ENCODE measurements around the gene RNF207. TPM values are rescaled to one million over a fixed set of nuclear protein-coding genes. Genes with fewer than 3 reads are reported as not detected.

RNF207 gene, protein sequence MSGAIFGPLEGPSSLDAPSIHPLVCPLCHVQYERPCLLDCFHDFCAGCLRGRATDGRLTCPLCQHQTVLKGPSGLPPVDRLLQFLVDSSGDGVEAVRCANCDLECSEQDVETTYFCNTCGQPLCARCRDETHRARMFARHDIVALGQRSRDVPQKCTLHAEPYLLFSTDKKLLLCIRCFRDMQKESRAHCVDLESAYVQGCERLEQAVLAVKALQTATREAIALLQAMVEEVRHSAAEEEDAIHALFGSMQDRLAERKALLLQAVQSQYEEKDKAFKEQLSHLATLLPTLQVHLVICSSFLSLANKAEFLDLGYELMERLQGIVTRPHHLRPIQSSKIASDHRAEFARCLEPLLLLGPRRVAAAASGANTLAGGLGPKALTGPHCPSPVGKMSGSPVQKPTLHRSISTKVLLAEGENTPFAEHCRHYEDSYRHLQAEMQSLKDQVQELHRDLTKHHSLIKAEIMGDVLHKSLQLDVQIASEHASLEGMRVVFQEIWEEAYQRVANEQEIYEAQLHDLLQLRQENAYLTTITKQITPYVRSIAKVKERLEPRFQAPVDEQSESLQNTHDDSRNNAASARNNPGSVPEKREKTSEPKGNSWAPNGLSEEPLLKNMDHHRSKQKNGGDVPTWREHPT
- 10 to 100 TPM; 12.4 to 13.4 TPM for total RNA-seq
- polyA plus RNA-seq (ENCODE audit: insufficient read length in 2 of 2) = 10 to 100 TPM; 11.4 to 32.2 TPM
- long read RNA-seq, donor 1 = 0 reads
- long read RNA-seq, donor 2 = 0 reads
- long read RNA-seq, donor 3, partial matches to known transcripts = 8 of 9 reads
- long read RNA-seq, donor 3, other reads (novel, unspliced or antisense) = 0 of 9 reads
- long read RNA-seq, donor 4 = 0 reads

DNA sequence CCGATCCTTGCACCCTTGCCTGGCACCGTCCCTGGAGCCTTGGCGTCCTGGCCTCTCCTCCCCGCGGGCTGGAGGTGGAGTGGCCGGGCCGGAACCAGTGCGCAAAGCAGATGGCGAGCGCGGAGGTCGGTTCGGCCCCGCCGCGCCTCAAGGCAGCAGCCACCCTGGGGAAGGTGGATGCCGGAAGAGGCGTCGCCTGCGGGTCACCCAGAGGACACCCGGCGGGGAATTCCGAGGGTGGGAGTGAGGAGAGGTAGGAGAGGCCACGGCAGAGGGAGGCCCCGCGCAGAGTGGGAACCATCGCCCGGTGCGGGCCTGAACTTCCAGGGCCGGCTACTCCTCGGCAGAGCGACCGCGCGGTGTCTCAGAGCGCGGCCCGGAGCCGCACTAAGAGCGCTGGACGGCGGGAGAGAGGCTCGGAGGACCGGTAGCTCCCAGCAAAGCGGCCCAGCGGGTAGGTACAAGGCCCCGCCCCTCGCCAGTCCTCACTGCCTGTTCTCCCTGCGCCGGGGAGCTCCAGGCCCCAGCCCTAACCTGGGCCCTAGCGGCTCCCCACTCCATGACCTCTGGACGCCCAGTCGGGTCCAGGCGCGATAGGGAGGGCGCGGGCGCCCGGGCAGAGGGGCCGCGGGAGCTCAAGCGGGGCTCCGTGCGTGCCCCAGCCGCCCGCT is at the start of gene RNF207:
Gene RNF207 (plus strand): TSS at position 271 of the 671 bp plus-strand sequence. CDS start 417 bp downstream, outside the sequence.
- peaks cover 37% of the 10 kb centered on the region for H3K27me3 ChIP-seq (ENCODE audit: control insufficient read depth, insufficient read depth, low read length)
- H3K27ac ChIP-seq (ENCODE audit: low read depth, low read length) = peak within 1 kb of the TSS; percentile 57
- DNase-seq (ENCODE audit: low read depth in 4 of 6, low spot score in 6 of 6) = peak in 2 of 6 donors; percentile 14 to 44
- H3K9me3 ChIP-seq (ENCODE audit: control insufficient read depth, insufficient read depth, low read length) = no peaks in the 10 kb centered on the region
- peaks cover 46% of the 10 kb centered on the region for H3K4me1 ChIP-seq (ENCODE audit: control insufficient read depth, insufficient read depth, low read length)
- under 1% methylated on average over 66 of the region's 66 CpGs for WGBS (ENCODE audit: insufficient coverage)
- peak within 1 kb of the TSS; percentile 36 for H3K4me3 ChIP-seq (ENCODE audit: low read depth, low read length)
- H3K36me3 ChIP-seq (ENCODE audit: control insufficient read depth, insufficient read depth, low read length) = peaks cover 12% of the 10 kb centered on the region

DNA sequence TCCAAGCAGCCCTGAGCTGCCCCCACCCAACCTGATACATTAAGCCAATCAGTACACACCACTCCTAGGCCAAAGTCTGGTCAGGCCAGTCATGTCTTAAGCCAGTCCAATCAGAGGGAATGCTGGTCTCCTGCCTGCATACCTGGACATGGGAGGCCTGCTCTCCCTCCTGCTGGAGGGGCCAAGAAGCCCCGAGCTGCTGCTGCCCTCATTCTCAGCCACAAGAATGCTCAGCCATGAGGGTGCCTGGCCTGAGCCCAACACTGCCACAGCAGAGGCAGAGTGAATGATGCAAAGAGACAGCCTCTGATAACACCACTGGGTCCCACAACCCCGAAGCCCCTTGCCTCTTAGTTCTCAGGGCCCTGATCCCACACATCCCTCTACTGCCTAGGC is 48.8 kb upstream of the RNF207 start:
- H3K36me3 ChIP-seq (ENCODE audit: control insufficient read depth, insufficient read depth, low read length) = peaks cover 64% of the 10 kb centered on the region
- no peak for DNase-seq (ENCODE audit: low read depth in 4 of 6, low spot score in 6 of 6)
- H3K27ac ChIP-seq (ENCODE audit: low read depth, low read length) = no peak overlapping the region
- peaks cover 14% of the 10 kb centered on the region for H3K4me1 ChIP-seq (ENCODE audit: control insufficient read depth, insufficient read depth, low read length)
- no peak overlapping the region for H3K4me3 ChIP-seq (ENCODE audit: low read depth, low read length)
- no peaks in the 10 kb centered on the region for H3K9me3 ChIP-seq (ENCODE audit: control insufficient read depth, insufficient read depth, low read length)
- no peaks in the 10 kb centered on the region for H3K27me3 ChIP-seq (ENCODE audit: control insufficient read depth, insufficient read depth, low read length)
- 74% methylated on average over 2 of the region's 2 CpGs for WGBS (ENCODE audit: insufficient coverage)

DNA sequence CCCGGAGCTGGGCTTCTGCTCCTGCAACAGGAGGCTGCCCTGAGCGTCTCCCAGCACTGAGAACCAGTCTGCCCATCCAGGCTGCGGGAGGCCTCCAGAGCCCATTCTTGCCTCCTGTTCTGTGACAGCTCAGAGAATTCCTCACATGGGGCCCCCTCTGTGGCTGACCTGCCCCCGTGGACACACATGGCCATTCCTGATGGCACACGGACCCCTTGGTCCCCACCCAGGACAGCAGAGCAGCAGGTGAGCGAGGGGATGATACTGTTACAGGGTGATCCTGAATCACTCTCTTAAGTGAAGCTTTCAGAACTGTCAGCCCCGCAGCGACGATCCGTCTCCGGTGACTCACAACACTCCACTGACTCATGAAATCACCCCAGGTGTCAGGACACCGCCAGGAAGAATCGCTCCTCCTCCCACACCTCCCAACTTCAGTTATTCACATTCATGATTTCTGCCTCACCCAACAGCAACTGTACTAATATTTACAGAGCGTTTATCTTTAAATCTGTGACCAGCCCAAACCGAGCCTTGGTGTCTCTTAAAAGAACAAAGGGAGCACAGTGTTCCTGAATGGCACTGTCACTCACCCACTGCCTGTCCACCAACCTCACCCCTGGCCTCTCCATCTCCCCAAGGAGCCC is 48.3 kb upstream of the RNF207 start:
- Histone ChIP-seq H3K27ac (ENCODE audit: low read depth, low read length) (no peak overlapping the region), H3K9me3 (ENCODE audit: control insufficient read depth, insufficient read depth, low read length) (no peaks in the 10 kb centered on the region), H3K4me1 (ENCODE audit: control insufficient read depth, insufficient read depth, low read length) (peaks cover 19% of the 10 kb centered on the region), H3K4me3 (ENCODE audit: low read depth, low read length) (no peak overlapping the region), H3K27me3 (ENCODE audit: control insufficient read depth, insufficient read depth, low read length) (no peaks in the 10 kb centered on the region), H3K36me3 (ENCODE audit: control insufficient read depth, insufficient read depth, low read length) (peaks cover 65% of the 10 kb centered on the region)
- DNase-seq (ENCODE audit: low read depth in 4 of 6, low spot score in 6 of 6) = no peak
- 61% methylated on average over 15 of the region's 15 CpGs for WGBS (ENCODE audit: insufficient coverage)

DNA sequence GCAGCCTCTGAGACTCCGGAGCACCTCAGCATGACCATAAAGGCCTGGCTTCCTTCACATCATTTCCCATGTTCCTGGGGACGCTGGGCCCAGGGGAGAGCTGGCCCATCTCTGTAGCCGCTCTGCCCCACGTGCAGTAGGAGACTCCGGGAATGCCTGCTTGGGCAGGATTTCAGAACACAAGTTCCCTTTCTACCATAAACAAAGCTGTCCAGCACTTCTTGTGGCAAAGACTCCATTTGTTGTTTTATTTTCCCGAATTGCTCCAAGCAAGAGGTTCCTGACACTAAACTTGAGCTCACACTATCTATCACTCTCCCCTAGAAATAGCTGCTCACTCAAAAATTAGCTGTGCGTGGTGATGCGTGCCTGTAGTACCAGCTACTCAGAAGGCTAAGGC is 47.7 kb upstream of the RNF207 start:
- no peaks in the 10 kb centered on the region for H3K27me3 ChIP-seq (ENCODE audit: control insufficient read depth, insufficient read depth, low read length)
- H3K9me3 ChIP-seq (ENCODE audit: control insufficient read depth, insufficient read depth, low read length) = no peaks in the 10 kb centered on the region
- H3K4me1 ChIP-seq (ENCODE audit: control insufficient read depth, insufficient read depth, low read length) = peaks cover 24% of the 10 kb centered on the region
- peaks cover 65% of the 10 kb centered on the region for H3K36me3 ChIP-seq (ENCODE audit: control insufficient read depth, insufficient read depth, low read length)
- no peak overlapping the region for H3K27ac ChIP-seq (ENCODE audit: low read depth, low read length)
- 83% methylated on average over 6 of the region's 8 CpGs for WGBS (ENCODE audit: insufficient coverage)
- no peak for DNase-seq (ENCODE audit: low read depth in 4 of 6, low spot score in 6 of 6)
- no peak overlapping the region for H3K4me3 ChIP-seq (ENCODE audit: low read depth, low read length)

DNA sequence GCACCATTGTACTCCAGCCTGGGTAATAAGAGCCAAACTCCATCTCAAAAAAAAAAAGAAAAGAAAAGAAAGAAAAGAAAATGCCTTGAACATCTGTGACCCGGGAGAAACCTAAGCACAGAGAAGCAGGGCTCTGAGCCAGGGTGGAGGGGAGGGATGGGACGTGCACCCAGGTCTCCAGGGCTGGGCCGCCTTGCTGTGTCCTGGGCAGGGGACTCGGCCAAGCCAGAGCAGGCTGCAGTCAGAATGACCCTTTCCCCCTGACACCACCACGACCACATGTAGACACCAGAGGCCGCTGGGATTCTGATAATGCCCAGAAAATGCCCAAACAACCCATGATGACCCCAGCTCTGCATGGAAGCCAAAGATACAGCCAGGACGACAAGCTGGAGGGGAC is 43.6 kb upstream of the RNF207 start:
- WGBS (ENCODE audit: insufficient coverage) = 75% methylated on average over 7 of the region's 7 CpGs
- H3K36me3 ChIP-seq (ENCODE audit: control insufficient read depth, insufficient read depth, low read length) = peaks cover 50% of the 10 kb centered on the region
- no peaks in the 10 kb centered on the region for H3K9me3 ChIP-seq (ENCODE audit: control insufficient read depth, insufficient read depth, low read length)
- H3K4me1 ChIP-seq (ENCODE audit: control insufficient read depth, insufficient read depth, low read length) = peaks cover 51% of the 10 kb centered on the region
- no peak overlapping the region for H3K4me3 ChIP-seq (ENCODE audit: low read depth, low read length)
- no peak overlapping the region for H3K27ac ChIP-seq (ENCODE audit: low read depth, low read length)
- no peak for DNase-seq (ENCODE audit: low read depth in 4 of 6, low spot score in 6 of 6)
- H3K27me3 ChIP-seq (ENCODE audit: control insufficient read depth, insufficient read depth, low read length) = no peaks in the 10 kb centered on the region

DNA sequence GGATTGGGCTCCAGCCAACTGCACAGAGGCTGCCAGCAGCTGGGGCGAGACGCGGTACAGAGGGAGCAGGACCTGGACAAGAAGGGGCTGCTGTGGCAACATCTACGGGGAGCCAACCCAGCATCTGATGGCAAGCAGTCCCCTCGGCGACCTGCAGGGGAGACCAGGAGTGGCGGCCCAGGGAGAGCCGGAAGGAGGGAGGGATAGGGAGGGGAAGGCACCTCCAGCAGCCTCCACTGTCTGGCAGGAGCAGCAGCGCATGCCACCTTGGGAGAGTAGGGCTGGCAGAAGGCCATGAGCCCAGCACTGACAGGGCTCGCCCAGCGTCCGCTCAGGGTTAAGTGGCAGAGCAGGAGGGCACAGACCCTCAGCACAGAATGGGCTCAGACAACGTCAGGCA is 43.1 kb upstream of the RNF207 start:
- 47% methylated on average over 13 of the region's 13 CpGs for WGBS (ENCODE audit: insufficient coverage)
- H3K4me3 ChIP-seq (ENCODE audit: low read depth, low read length) = no peak overlapping the region
- no peak overlapping the region for H3K27ac ChIP-seq (ENCODE audit: low read depth, low read length)
- peaks cover 51% of the 10 kb centered on the region for H3K4me1 ChIP-seq (ENCODE audit: control insufficient read depth, insufficient read depth, low read length)
- H3K27me3 ChIP-seq (ENCODE audit: control insufficient read depth, insufficient read depth, low read length) = no peaks in the 10 kb centered on the region
- DNase-seq (ENCODE audit: low read depth in 4 of 6, low spot score in 6 of 6) = peak in 1 of 6 donors; percentile 34
- H3K9me3 ChIP-seq (ENCODE audit: control insufficient read depth, insufficient read depth, low read length) = no peaks in the 10 kb centered on the region
- H3K36me3 ChIP-seq (ENCODE audit: control insufficient read depth, insufficient read depth, low read length) = peaks cover 51% of the 10 kb centered on the region

DNA sequence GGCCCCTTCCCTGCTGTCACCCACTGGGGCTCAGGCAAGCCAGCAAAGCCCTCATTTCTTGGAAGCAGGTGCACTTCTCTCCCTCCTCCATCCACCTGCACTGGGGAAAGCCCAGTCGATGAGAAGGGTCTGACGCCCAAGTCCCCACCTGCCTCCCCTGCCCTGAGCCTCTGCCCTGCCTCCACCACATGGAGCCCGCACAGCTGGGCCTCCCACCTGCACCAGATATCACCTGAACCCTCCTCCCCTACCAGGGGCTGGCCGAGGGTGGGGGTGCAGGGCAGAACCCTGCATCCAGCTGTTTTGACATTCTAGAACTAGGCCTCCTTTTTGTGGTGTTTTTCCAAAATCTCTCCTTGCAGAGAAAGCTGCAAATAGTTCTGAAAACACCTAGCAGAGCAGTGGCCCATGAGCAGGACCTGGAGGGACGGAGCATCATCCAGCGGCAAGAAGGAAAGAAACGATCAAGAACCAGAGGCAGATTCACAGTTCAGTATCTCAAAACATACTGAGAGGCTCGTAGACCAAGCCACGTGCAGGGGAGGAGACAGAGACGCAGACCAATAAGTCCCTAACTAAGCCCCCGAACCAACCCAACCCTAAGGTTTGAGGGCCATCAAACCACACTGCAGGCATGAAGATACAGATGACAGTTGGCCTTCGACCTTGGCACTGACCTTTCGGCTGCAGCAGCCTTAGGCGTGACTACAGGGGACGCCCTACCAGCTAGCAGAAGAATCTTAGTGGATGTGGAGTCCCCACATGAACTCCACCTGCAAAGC is 42.5 kb upstream of the RNF207 start:
- H3K36me3 ChIP-seq (ENCODE audit: control insufficient read depth, insufficient read depth, low read length) = peaks cover 53% of the 10 kb centered on the region
- H3K4me1 ChIP-seq (ENCODE audit: control insufficient read depth, insufficient read depth, low read length) = peaks cover 51% of the 10 kb centered on the region
- peak in 1 of 6 donors; percentile 29 for DNase-seq (ENCODE audit: low read depth in 4 of 6, low spot score in 6 of 6)
- no peak overlapping the region for H3K4me3 ChIP-seq (ENCODE audit: low read depth, low read length)
- no peaks in the 10 kb centered on the region for H3K27me3 ChIP-seq (ENCODE audit: control insufficient read depth, insufficient read depth, low read length)
- no peaks in the 10 kb centered on the region for H3K9me3 ChIP-seq (ENCODE audit: control insufficient read depth, insufficient read depth, low read length)
- 73% methylated on average over 13 of the region's 15 CpGs for WGBS (ENCODE audit: insufficient coverage)
- no peak overlapping the region for H3K27ac ChIP-seq (ENCODE audit: low read depth, low read length)

DNA sequence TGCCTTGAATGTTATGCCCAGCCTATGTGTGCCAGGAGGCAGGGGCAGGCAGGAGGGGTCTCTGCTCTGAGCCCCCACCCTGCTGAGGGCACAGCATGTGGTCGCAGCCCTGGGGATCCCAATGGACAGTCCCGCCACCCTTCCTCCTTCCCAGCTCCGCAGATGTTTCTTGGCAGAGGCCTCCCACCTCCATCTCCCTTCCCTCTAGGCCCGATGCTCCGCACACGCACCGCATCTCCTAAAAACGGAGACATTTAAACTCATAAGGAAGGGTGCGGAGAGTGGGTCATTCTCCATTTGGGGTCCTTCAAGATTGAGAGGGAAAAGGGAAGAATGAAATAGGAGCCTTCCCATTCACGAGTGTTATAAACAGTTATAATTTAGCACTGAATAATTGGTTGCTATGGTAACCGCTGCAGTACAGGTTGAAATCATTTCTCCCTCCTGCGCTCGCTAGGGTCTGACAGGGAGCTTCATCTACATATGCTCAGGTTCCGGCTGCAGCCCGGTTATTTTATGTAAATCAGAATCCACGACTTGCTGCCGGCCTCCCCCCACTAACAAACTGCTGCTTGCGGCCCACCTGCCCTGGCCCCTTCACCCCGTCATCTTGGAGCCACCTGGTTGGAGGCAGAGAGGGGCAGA is 41.8 kb upstream of the RNF207 start:
- Histone ChIP-seq H3K27me3 (ENCODE audit: control insufficient read depth, insufficient read depth, low read length) (no peaks in the 10 kb centered on the region), H3K4me3 (ENCODE audit: low read depth, low read length) (no peak overlapping the region), H3K36me3 (ENCODE audit: control insufficient read depth, insufficient read depth, low read length) (peaks cover 51% of the 10 kb centered on the region), H3K9me3 (ENCODE audit: control insufficient read depth, insufficient read depth, low read length) (no peaks in the 10 kb centered on the region), H3K4me1 (ENCODE audit: control insufficient read depth, insufficient read depth, low read length) (peaks cover 51% of the 10 kb centered on the region), H3K27ac (ENCODE audit: low read depth, low read length) (no peak overlapping the region)
- WGBS (ENCODE audit: insufficient coverage) = 66% methylated on average over 2 of the region's 19 CpGs
- DNase-seq (ENCODE audit: low read depth in 4 of 6, low spot score in 6 of 6) = peak in 2 of 6 donors; percentile 76 to 94
